Neural progenitor cell (in vitro differentiated cells): Measurements from ENCODE around the gene UBE2E1.

Experiments used
- EZH2 ChIP-seq: fragments of 200-600 bp; sonication (generic); IDR thresholded peaks from 2 replicates; pipeline ENCODE4 v1.6.1; 2017; ENCODE audit warnings: antibody characterized with exemption, mild to moderate bottlenecking, moderate library complexity
- EZH2phosphoT487 ChIP-seq: fragments of 200-600 bp; sonication (generic); IDR thresholded peaks from 2 replicates; pipeline ENCODE4 v1.6.1; 2017; ENCODE audit warnings: antibody characterized with exemption
- TF ChIP-seq, protein P1 (sequence below): fragments of 200-600 bp; sonication (generic); IDR thresholded peaks from 2 replicates; pipeline ENCODE4 v1.5.1; 2017; ENCODE audit warnings: antibody characterized with exemption, mild to moderate bottlenecking

DNA sequence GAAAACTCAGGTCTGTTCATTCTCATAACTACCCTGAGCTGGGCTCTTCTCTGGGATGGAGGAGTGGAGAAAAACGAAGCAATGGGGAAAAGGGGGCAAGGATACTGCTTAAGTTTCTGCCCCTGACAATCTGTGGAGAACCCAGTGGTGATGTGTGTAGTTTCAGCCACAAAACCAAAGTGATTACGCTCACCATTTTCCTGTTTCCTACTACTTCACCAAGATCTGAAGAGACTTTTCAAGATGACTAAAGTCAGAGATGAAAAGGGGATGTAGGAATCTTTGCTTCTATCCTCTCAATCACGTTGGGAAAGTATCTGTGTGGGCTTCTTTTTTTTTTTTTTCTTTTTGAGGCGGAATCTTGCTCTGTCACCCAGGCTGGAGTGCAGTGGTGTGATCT lies 8.3 kb upstream of the UBE2E1 start:
- no peak for TF ChIP-seq EZH2
- TF ChIP-seq, protein P1, sequence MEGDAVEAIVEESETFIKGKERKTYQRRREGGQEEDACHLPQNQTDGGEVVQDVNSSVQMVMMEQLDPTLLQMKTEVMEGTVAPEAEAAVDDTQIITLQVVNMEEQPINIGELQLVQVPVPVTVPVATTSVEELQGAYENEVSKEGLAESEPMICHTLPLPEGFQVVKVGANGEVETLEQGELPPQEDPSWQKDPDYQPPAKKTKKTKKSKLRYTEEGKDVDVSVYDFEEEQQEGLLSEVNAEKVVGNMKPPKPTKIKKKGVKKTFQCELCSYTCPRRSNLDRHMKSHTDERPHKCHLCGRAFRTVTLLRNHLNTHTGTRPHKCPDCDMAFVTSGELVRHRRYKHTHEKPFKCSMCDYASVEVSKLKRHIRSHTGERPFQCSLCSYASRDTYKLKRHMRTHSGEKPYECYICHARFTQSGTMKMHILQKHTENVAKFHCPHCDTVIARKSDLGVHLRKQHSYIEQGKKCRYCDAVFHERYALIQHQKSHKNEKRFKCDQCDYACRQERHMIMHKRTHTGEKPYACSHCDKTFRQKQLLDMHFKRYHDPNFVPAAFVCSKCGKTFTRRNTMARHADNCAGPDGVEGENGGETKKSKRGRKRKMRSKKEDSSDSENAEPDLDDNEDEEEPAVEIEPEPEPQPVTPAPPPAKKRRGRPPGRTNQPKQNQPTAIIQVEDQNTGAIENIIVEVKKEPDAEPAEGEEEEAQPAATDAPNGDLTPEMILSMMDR = no peak
- no peak for TF ChIP-seq EZH2phosphoT487
